Measurements from ENCODE around the gene B4GALNT2. TPM values are rescaled to one million over a fixed set of nuclear protein-coding genes. Genes with fewer than 3 reads are reported as not detected.
"Not testable (repeated sequence)": the region's sequence is repeated elsewhere in the genome, so short reads cannot be mapped to it uniquely, and the experiment has no call there.

B4GALNT2 gene
- total RNA-seq (2014; rRNA removed; shearing (Covaris generic)) = not detected in 2 replicates
- not detected in 2 replicates for polyA plus RNA-seq (2015; cell fraction: cytosol; rRNA removed)
- not detected in 2 replicates for polyA plus RNA-seq (2015; cell fraction: nucleus; rRNA removed)

- DNase-seq (ENCODE audit: low read depth) = no peak
These were observed at the start of gene B4GALNT2 for GRCh38 chr17:49132699-49133364. B4GALNT2 (plus strand) TSS chr17:49132769; CDS start chr17:49132793, 24 bp downstream.

- not testable (repeated sequence) for DNase-seq (ENCODE audit: low read depth)
These were observed 47.5 kb upstream of the B4GALNT2 start for GRCh38 chr17:49085046-49085445.

GRCh38 chr17:49085565-49086315 is 46.8 kb upstream of the B4GALNT2 start:
- no peak for DNase-seq (ENCODE audit: low read depth)

GRCh38 chr17:49086316-49086605 is 46.3 kb upstream of the B4GALNT2 start:
- no peak for DNase-seq (ENCODE audit: low read depth)

DNA sequence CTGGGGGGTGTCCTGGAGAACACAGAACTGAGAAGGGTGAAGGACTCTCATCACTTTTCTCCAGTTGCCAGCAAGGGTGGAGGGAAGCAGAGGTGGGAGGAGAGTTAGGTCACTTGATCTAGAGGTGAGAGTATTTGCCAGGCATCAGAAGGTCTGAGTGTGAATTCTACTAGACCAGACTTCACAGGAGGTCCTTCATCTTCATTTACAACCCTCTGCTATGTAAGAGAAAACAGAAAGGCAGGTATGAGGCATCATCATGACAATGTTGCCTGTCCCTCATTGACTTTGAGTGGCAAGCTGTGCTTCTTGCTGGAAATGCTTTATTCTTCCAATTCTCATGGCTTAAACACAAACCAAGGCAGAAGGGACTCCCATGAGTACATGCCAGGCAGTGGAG is 45.9 kb upstream of the B4GALNT2 start:
- DNase-seq (ENCODE audit: low read depth) = no peak

GRCh38 chr17:49089094-49089493 is 43.5 kb upstream of the B4GALNT2 start:
- DNase-seq (ENCODE audit: low read depth) = no peak

GRCh38 chr17:49090878-49091594 is 41.5 kb upstream of the B4GALNT2 start:
- no peak for DNase-seq (ENCODE audit: low read depth)

DNA sequence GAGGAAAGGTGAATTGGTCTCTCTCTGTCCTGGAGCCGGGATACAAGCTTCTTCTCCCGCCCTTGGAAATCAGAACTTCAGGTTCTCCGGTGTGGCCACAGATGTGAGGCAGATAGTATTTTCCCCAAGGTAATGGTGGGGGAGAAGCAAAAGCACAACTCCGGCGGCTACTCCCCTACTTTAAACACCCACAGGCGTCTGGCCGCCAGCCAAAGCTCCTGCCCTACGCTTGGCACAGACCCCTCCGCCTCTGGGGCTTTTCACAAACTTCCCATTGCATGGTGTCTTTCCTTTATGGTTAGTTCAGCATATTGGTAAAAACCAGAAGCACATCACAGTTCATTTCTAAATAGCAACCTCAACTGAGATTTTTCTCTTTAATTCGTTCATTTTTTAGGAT is 39.4 kb upstream of the B4GALNT2 start:
- no peak for DNase-seq (ENCODE audit: low read depth)

GRCh38 chr17:49100601-49101000 is 32.0 kb upstream of the B4GALNT2 start:
- no peak for DNase-seq (ENCODE audit: low read depth)

DNA sequence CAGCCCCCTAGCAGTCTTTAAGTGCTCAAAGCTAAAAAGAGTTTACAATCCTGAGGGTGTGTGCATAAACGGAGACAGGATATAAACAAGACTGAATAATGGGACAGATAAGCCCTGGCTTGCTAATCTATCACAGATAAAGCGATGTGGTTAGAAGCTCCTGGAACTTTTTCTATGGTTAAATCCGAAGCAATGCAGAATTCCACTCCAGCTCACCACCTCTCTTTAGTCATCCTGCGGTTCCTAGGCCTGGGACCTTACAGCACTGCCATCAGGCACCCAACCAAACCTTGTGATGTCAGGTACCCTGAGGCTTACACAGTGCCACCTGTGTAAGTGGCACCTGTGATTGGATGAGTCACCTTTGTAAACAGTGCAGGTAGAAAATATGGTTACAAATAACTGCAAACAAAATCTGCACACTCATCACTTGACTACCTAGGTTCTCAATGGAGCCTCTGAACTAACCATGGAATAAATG is 31.5 kb upstream of the B4GALNT2 start:
- peak; percentile 74 for DNase-seq (ENCODE audit: low read depth)

DNA sequence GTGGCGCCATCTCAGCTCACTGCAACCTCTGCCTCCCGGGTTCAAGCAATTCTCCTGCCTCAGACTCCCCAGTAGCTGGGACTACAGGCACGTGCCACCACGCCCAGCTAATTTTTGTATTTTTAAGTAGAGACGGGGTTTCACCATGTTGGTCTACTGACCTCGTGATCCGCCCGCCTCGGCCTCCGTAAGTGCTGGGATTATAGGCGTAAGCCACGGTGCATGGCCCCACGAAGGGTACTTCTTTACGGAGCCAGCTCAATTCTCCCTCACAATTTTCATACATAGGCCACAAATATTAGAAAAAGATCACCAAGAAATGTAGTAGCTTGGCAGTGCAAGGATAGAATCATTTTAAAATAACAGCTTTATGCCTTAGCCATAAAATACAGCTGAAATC is 29.2 kb upstream of the B4GALNT2 start:
- not testable (repeated sequence) for DNase-seq (ENCODE audit: low read depth)

DNA sequence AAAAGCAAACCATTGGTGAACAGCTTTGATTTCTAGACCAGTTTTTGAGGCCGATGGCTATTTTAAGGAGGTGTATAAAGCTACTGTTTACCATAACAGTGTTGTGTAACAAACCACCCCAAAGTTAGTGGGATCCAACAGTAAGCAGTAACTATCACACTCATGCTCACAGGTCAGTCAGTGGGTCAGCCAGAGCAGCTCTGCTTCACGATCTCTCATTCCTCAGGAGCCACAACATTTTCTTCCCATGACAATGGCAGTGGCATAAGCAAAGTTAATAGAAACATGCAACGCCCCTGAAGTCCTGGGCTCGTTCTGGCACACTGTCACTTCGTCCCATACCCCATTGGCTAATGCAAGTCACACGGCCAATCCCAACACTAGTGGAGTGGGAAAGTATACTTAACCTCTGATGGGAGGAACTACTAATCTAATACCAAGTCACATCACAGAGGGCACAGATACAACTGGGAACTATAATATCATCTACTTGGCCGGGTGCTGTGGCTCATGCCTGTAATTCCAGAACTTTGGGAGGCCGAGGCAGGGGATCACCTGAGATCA is 28.0 kb upstream of the B4GALNT2 start:
- DNase-seq (ENCODE audit: low read depth) = no peak

DNA sequence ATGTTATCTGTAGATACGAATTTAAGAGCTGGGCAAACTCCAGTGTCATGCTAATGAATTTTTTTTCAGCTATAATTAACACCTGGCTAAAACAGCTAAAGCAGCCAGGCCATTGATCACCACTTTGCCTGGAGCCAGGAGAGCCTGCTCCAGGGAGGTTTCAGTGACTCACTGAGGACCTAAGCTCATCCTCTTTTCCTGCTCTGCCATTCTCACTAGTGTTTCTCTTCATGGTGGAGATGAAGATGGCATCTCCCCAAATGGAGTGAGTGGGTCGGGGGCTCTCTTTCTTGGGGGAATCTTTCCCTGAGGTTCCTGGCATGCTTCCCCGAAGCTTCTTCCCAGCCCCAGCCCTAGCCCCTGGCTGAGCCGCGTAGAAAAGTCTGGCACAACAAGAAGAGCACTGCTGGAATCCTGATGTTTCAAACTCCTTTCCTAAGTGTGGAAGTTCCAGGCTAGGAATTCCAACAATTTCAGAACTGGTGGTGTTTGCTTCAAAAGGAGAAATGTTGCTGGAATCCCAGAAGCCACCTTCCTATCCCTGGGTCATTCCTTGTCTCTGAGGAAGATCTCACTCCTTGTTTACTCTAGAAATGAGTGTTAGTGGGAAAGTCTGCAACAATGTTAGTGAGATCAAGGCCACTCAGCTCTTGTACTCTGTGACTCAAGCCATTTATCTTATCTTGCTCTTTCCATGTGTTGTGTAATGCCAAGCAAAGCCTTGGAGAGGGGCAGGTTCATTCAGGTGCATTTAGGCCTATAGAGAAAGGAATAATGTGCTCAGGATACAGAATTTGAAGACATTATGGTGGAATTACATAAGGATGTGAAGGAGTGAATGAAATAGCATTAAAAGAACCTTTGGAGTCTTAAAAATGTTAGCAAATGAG is 26.0 kb upstream of the B4GALNT2 start:
- DNase-seq (ENCODE audit: low read depth) = no peak

DNA sequence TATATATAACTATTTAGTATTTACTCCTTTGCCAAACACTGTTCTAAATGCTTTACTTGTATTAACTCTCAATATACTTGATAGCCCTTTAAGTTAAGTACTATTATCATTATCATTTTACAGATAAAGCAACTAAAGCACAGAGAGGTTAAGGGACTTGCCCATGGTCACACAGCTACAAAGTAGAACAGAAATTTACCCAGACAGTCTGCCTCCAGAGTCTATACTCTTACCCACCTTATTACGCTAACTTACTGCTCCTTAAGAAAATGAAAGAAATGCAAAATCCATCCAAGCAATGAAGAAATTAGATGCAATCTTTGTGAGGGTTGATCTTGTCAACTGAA is 25.4 kb upstream of the B4GALNT2 start:
- no peak for DNase-seq (ENCODE audit: low read depth)

DNA sequence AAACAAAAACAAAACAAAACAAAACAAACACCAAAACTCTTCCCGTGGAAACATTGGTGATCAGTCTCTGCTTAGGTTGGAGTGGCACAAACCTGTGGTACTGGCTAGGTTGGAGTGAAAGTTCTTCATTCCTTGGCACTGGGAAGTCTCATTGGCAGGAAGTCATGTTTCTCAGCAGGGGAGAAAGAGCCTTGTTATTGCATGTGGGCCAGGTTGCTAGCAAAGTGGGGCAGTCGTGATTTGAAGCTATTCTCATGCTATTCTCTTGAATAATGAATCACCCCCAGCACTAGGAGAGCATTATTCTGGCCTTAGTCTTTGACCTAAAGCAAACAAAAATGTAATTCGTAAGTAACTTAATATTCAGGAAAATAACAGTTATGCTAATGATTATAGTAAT is 24.3 kb upstream of the B4GALNT2 start:
- peak; percentile 71 for DNase-seq (ENCODE audit: low read depth)

GRCh38 chr17:49110509-49110908 is 22.1 kb upstream of the B4GALNT2 start:
- DNase-seq (ENCODE audit: low read depth) = no peak

DNA sequence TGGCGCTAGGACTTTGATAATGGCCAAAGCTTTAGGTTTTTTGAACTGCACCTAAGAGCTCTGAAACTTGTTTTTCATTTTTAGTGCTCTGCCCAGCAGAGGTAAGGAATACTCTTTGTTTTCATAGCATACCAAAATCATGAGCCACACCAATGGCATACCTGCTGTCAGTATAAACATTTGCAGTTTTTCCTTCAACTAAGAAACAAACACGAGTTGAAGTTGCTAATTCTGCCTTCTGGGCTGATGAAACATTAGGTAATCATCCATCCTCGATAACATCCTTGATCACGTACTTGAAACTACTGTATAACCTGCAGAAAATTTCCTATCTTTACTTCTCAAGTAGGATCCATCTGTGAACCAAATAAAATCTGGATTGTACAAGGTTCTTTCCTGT is 20.6 kb upstream of the B4GALNT2 start:
- DNase-seq (ENCODE audit: low read depth) = no peak

GRCh38 chr17:49112936-49113335 is 19.6 kb upstream of the B4GALNT2 start:
- no peak for DNase-seq (ENCODE audit: low read depth)

DNA sequence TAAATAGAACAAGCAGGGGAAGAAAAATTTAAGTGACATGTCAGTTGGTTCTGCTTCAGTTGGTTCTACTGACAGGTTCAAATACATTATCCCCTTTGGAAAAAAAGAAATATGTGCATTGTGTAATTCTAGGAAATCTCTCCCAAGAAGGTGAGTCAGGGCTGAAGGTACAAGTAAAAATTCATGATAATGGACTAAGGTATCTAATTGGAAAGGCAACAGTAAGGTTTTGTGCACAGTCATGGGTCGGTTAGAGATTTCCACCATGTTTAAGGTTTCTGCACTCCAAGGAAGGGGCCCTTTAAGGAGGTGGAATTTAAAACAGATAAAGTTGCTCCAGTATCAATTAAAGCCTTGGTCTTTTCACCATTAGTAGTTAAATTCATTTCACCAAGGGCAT is 17.9 kb upstream of the B4GALNT2 start:
- DNase-seq (ENCODE audit: low read depth) = no peak

DNA sequence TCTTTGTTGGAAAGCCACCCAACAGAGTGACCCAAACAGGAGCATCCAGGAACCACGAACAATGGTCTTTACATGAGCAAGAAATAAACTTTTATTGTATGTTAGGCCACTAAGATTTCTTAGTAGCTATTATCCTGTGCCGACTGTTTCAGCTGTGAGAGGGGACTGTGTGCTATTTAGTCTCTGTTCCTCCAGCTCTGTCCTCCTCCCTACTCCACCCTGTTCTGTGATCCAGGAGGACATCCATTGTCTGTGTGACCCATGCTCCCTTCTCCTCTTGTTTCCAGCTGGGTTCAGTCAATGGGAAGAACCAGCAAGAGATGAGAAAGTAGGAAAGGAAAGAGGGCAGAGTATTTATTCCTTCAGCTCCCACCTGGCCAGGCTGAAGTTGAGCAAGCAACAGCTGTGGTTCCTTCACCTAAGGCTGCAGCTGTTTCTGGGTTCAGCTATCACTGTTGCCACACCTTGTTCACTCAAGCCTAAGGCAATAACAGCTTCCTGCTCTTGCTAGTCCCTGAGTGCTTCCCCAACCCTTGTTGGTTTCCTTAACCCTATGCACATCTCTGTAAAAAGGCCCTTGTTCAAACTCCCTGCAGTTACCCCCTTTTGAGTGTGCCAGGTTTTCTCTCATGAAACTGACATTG is 14.9 kb upstream of the B4GALNT2 start:
- no peak for DNase-seq (ENCODE audit: low read depth)
